Activated CD8-positive, alpha-beta memory T cell treated with anti-CD3 and anti-CD28 coated beads for 48 hours (primary cell): ENCODE results near the gene MT1G.
"Not testable (repeated sequence)": the region's sequence is repeated elsewhere in the genome, so short reads cannot be mapped to it uniquely, and the experiment has no call there.

ENCODE experiments used
- DNase-seq, 3 experiments: peaks; one replicate each; pipeline ENCODE4 v3.0.0-alpha.2; 2020; ENCODE audit warnings: low read depth in 2 of 3, low spot score in 2 of 3

Gene MT1G

GRCh38 chr16:56667581-56668571, at the start of gene MT1G:
Gene MT1G (minus strand): TSS chr16:56668065. CDS start chr16:56667993, 72 bp downstream.
- DNase-seq: no peak

- DNase-seq: not testable (repeated sequence)
Observed at GRCh38 chr16:56717532-56717931, 49.7 kb upstream of the MT1G start.

GRCh38 chr16:56716761-56717160, 48.9 kb upstream of the MT1G start:
- DNase-seq: no peak

GRCh38 chr16:56715126-56715525, 47.3 kb upstream of the MT1G start:
- DNase-seq: no peak

- no peak for DNase-seq
Observed at GRCh38 chr16:56713794-56714193, 45.9 kb upstream of the MT1G start.

- no peak for DNase-seq
Observed at GRCh38 chr16:56711862-56712261, 44.0 kb upstream of the MT1G start.

GRCh38 chr16:56710181-56710737, 42.4 kb upstream of the MT1G start:
- DNase-seq: no peak

GRCh38 chr16:56709443-56710040, 41.7 kb upstream of the MT1G start:
- DNase-seq: no peak

GRCh38 chr16:56708525-56709442, 40.9 kb upstream of the MT1G start:
- peak in 1 of 3 experiments; percentile 19 for DNase-seq

- DNase-seq: no peak
Observed at GRCh38 chr16:56702836-56703235, 35.0 kb upstream of the MT1G start.

- DNase-seq: no peak
Observed at GRCh38 chr16:56701534-56701933, 33.7 kb upstream of the MT1G start.

GRCh38 chr16:56700631-56701030, 32.8 kb upstream of the MT1G start:
- no peak for DNase-seq

- no peak for DNase-seq
Observed at GRCh38 chr16:56700195-56700594, 32.3 kb upstream of the MT1G start.

GRCh38 chr16:56697456-56698155, 29.7 kb upstream of the MT1G start:
- no peak for DNase-seq

- DNase-seq: no peak
Observed at GRCh38 chr16:56695246-56695645, 27.4 kb upstream of the MT1G start.

- no peak for DNase-seq
Observed at GRCh38 chr16:56691885-56692284, 24.0 kb upstream of the MT1G start.

- DNase-seq: no peak
Observed at GRCh38 chr16:56690420-56691122, 22.7 kb upstream of the MT1G start.

GRCh38 chr16:56689171-56689570, 21.3 kb upstream of the MT1G start:
- DNase-seq: no peak

GRCh38 chr16:56688762-56689161, 20.9 kb upstream of the MT1G start:
- DNase-seq: no peak

GRCh38 chr16:56686758-56687157, 18.9 kb upstream of the MT1G start:
- DNase-seq: no peak
